ENCODE results near the gene STIM2.
A peak's percentile ranks its signal among the peaks of the same experiment; 100 is the strongest.

Gene STIM2

GRCh38 chr4:26837993-26838842 is 22.4 kb upstream of the STIM2 start:
- no peak for DNase-seq (ENCODE audit: low spot score)

DNA sequence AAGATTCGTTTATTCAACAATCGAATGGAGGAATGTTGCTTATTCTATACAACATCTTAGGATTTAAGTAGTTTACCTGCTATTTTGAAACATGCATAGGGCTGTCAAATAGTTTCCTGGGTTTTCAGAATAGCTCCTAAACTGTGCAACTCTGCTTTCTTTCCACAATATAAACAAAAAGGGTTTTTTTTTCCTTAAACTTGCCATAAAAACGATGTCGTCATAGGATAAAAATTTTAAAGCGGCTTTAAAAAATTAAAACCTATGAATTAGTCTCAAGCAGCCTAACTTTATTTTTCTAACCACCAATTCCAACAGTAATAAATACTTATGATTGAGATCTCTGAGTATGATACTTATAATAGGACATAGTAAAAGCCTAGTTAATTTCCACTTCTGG is 21.6 kb upstream of the STIM2 start:
- DNase-seq (ENCODE audit: low spot score), result no peak

GRCh38 chr4:26839534-26839951 is 21.1 kb upstream of the STIM2 start:
- DNase-seq (ENCODE audit: low spot score), result no peak

GRCh38 chr4:26840786-26841185 is 19.9 kb upstream of the STIM2 start:
- DNase-seq (ENCODE audit: low spot score), result no peak

DNA sequence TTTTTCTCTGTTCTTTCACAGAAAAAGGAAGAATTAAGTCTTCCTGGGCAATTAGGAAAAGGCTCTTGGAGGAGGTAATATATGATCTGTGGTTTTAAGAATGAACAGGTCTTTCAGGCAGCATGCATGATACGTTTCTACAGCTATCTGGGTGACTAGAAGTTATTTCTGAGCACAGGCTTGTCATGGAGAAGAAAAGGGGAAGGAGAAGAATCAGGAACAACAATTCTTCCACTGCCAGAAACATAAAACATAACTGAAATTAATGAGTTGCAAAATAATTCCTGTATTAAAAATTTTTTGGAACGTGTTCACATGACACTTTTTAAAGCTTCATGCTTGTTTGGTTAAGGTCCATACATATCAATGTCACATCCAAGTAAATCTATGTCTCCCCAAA is 17.7 kb upstream of the STIM2 start:
- no peak for DNase-seq (ENCODE audit: low spot score)

GRCh38 chr4:26850528-26850927 is 10.1 kb upstream of the STIM2 start:
- DNase-seq (ENCODE audit: low spot score), result no peak

DNA sequence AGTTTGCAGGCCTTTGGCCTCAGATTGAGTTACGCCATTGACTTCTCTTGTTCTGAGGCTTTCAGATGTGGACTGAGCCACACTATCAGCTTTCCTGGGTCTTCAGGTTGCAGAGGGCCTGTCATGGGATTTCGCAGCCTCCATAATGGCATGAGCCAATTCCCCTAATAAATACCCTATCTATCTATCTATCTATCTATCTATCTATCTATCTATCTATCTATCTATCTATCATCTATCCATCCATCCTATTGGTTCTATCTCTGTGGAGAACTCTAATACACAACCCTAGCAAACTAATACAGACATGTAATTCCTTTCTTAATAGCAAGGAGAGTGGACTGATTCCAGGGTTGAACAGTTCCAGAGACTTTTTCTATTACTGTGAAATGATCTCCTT is 9.5 kb upstream of the STIM2 start:
- DNase-seq (ENCODE audit: low spot score), result no peak

DNA sequence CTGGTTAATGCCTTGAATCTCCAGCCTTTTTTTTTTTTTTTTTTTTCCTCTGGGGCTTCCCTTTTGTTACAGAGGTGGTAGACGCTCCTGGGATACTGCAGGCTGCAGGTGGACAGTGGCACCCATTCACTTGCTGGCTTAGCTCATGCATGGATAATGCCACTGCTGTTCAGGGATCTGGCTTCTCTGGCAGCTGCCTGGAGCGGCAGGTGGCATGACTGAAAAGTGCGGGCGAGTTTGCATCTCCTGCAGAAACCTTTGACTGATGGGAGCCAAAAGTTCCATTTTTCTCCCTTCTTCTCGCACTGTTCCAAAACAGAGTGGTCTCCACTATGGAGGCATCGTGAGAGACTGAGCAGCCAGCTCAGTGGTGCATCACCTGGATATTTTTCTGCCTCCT is 5.9 kb upstream of the STIM2 start:
- no peak for DNase-seq (ENCODE audit: low spot score)

GRCh38 chr4:26856906-26857277 is 3.7 kb upstream of the STIM2 start:
- DNase-seq (ENCODE audit: low spot score), result no peak

GRCh38 chr4:26857278-26858034 is 3.2 kb upstream of the STIM2 start:
- peak; percentile 90 for DNase-seq (ENCODE audit: low spot score)

GRCh38 chr4:26858035-26858918 is 2.4 kb upstream of the STIM2 start:
- no peak for DNase-seq (ENCODE audit: low spot score)

DNA sequence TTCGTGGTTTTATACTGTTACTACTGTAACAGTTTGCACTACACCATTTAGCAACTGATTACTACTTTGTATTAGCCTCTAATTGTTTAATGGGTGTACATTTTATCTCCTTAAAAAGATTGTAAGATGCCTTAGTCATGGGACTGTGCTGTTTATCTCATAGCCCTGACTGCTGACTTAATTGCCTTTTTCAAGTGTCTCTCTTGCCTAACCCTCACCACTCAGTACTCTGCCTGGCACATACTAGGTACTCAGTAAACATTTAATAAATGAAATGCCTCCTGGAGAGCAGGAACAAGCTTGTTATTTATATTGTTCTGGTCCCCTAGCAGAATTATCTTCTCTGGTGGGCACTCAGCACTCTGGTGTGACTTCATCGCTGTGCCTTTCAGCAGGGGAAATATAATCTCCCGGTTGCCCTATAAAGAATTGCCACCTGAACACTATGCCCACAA is 1.7 kb upstream of the STIM2 start:
- DNase-seq (ENCODE audit: low spot score), result peak; percentile 59

DNA sequence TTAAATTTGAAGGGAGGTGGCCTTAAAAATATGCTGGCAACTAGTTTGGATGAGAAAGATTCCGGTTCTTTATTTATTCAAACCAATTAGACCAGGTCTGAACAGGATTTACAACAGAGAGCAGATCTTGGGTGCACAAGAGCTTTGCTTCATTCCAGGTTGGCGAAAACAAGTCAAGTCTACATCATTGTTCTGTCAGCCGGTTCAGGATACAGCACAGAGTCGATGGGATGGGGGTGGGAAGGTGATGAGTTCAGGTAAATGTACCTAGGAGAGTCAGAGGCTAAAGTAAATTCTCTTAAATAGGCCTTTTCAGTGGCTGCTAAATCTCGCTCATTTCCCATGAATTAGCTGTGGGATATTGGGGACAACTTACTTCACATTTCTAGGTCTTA is 882 bp upstream of the STIM2 start:
- no peak for DNase-seq (ENCODE audit: low spot score)

GRCh38 chr4:26860922-26861433 is 337 bp downstream of the STIM2 start:
- DNase-seq (ENCODE audit: low spot score), result no peak

DNA sequence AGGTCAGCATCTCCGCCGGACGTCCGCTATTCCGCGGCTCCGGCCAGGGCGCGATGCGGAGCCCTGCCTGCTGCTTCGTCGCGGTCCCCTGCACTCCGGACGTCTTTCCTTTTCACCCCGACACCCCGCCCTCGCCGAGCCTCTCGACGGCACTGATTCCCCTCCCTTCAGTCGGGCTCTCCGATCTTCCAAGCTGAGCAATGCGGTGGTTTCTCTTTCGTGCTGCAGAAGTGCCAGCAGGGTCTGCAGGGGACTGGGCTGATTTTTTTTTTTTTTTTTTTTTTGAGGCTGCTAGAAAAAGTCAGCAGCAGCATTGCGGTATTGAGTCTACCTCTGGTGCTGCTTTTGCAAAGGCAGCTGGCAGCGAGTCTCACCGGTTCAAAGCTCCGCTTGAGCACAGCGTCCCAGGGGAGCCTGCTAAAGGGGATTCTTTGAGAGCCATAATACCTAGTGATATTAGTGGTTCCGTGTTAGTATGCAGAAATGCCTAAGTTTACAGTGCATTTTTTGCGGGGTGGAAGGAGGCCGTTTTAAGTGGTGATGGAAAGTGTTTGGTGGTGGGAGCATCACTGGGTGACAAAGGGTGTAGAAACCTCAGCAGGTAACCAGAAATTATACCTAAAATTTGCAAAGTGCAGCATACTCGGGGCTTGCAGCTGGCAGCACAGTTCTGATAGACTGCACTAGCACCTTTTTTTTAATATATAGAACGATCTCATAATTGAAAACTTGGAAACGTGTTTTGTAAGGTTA is 969 bp downstream of the STIM2 start:
- peak; percentile 51 for DNase-seq (ENCODE audit: low spot score)

GRCh38 chr4:26862381-26862915 is 1.8 kb downstream of the STIM2 start:
- DNase-seq (ENCODE audit: low spot score), result no peak

DNA sequence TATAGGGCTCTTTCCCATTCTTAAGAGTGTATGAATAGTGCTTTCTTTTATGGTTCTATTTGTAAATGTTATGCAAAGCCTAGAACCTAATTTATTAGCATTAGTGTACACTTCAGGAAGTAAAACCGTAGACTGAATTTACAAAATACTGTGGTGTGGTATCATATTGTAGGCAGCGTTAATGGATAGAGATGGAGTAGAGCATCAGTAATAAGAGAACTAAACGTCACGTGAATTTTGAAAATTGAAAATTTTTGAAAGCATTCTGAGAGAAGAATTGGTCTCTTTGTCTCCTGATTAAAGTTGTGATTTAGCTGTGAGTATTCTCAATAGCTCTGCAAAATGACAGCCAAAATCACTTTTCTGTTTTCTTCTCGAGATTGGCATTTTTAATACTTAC is 2.9 kb downstream of the STIM2 start:
- no peak for DNase-seq (ENCODE audit: low spot score)

DNA sequence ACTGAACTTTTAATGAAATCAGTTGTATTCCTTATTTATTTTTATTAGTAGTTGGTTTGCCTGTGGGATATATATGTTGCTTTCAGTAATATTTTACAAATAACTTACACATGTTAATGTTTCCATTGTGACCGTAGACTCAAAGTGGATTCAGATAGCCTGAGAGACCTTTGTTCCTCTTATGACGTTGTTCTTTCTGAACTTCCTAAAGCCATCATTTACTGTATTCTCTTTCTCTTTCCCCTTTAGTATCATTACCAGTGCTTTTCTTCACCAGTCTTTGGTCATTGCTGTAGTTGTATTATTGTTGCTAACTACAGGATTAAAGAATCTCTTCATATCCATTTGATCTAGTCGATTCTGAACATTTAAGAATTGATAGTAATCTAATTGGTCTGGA is 4.3 kb downstream of the STIM2 start:
- DNase-seq (ENCODE audit: low spot score), result no peak

DNA sequence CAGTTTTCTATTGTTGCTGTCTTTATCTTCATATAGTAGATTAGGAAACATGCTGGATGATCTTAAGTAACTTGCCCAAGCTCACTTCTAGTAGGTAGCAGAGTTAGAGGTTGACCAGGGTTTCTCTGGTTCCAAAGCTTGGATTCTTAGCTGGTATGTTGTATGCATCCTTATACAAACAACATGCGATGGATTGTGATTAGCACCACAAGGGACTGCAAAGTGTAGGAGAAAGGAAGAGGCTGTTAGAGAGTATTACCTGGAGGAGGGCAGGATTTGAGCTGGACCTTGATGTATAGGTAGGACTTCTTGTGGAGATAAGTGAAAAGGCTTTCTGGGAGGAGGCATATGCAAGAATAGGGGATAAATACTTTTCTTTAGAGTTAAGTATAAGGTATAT is 5.6 kb downstream of the STIM2 start:
- no peak for DNase-seq (ENCODE audit: low spot score)

- DNase-seq (ENCODE audit: low spot score), result no peak
These were observed 6.1 kb downstream of the STIM2 start for GRCh38 chr4:26866781-26867180.
